Aorta (tissue), 5 donors: ENCODE measurements around the gene SUFU. TPM values are rescaled to one million over a fixed set of nuclear protein-coding genes. Genes with fewer than 3 reads are reported as not detected.

Source experiments
- ATAC-seq: fragments of 200-7000 bp; cut with Tn5 transposase; one replicate; pipeline ENCODE4 v1.9.1; 2022; ENCODE audit warnings: moderate library complexity; ENCODE audit not compliant: low FRiP score
- DNase-seq, 2 donors: peaks; one replicate each; pipeline ENCODE4 v3.0.0-alpha.2; 2020
- H3K27ac ChIP-seq, 2 donors: one replicate each; pipeline ENCODE4 v1.5.1; 2013; ENCODE audit warnings: low read length in 2 of 2, mild to moderate bottlenecking in 2 of 2, moderate library complexity in 2 of 2, control low read depth in 1 of 2, inconsistent platforms in 1 of 2, low read depth in 1 of 2
- H3K27me3 ChIP-seq, 2 donors: one replicate each; pipeline ENCODE4 v1.6.1; 2013; ENCODE audit warnings: control low read depth in 1 of 2, low read length in 1 of 2, mild to moderate bottlenecking in 1 of 2, moderate library complexity in 1 of 2; ENCODE audit not compliant: insufficient read depth in 2 of 2, control insufficient read depth in 1 of 2
- H3K36me3 ChIP-seq, 2 donors: one replicate each; pipeline ENCODE4 v1.6.1; 2013; ENCODE audit warnings: control low read depth in 1 of 2, low read length in 1 of 2, mild to moderate bottlenecking in 1 of 2; ENCODE audit not compliant: insufficient read depth in 2 of 2, control insufficient read depth in 1 of 2
- H3K4me1 ChIP-seq, 2 donors: one replicate each; pipeline ENCODE4 v1.6.1; 2013; ENCODE audit warnings: low read length in 2 of 2, control low read depth in 1 of 2, mild to moderate bottlenecking in 1 of 2, moderate library complexity in 1 of 2; ENCODE audit not compliant: insufficient read depth in 2 of 2, control insufficient read depth in 1 of 2
- H3K4me3 ChIP-seq, 2 donors: one replicate each; pipeline ENCODE4 v1.5.1; 2013; ENCODE audit warnings: low read length in 2 of 2, control low read depth in 1 of 2, mild to moderate bottlenecking in 1 of 2
- H3K9me3 ChIP-seq: one replicate; pipeline ENCODE4 v1.6.1; 2013; ENCODE audit warnings: mild to moderate bottlenecking, low read length; ENCODE audit not compliant: control insufficient read depth
- WGBS, 2 donors: extraction: QIAGEN DNeasy Blood & Tissue Kit; methylation state at CpG; one replicate each; pipeline ENCODE4 v1.1.7; 2013; 5-methylcytosine and 5-hydroxymethylcytosine counted together
- intact Hi-C, 2 donors: fragments of 100-400 bp; cut with DNase I; formaldehyde crosslinking; loops; one replicate each; pipeline versions ENCODE4 v1.14.2 to v1.15.0; 2022
- polyA plus RNA-seq, 2 donors: library from polyadenylated mRNA; stranded (reverse); fragments of 200-250 nt; gene quantifications; one replicate each; pipeline ENCODE4 v1.2.3, GENCODE V29; 2013
- total RNA-seq, 2 donors: library from RNA; stranded (reverse); fragmentation: NEBNext Ultra II Directional; extraction: Animal tissue kit (Norgen Biotek cat#: 25700); gene quantifications; one replicate each; pipeline ENCODE4 v1.2.1, GENCODE V29; 2021
- donor health status: healthy with polysubstance abuse.
- donor health status: Bipolar disorder and iron deficiency.
- donor health status: DM: no; HTN: no; CAD: no.
- donor health status: DM: no; HTN: no; CAD: no.
- donor health status: DM: yes; HTN: yes; CAD: no.

Gene SUFU
- total and polyA plus RNA-seq, 4 donors = 2.3 to 24.0 (median 7.9) TPM

DNA sequence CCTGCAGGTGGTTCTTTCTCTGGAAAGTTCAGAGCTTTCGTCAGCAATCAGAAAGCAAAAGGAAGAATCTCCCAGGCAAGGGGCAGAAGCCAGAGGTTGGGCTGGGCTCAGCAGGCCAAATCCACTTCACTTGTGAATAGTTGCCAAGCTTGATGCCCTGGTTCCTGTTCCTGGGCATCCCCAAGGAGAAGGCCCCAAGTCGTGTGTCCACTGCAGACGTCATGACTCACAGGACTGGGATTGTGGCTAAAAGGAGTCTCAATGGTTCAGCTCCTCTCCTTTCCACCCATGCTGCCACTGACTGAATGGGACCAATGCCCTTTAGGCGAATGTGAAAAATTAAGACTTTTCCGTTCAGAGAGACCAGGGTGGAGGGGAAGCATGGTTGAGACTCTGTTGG lies 101.9 kb downstream of the SUFU start:
- H3K4me1 ChIP-seq = no peaks in the 10 kb centered on the region
- H3K36me3 ChIP-seq = no peaks in the 10 kb centered on the region
- no peaks in the 10 kb centered on the region for H3K9me3 ChIP-seq
- H3K27ac ChIP-seq = no peak overlapping the region
- no peak overlapping the region for H3K4me3 ChIP-seq
- H3K27me3 ChIP-seq = no peaks in the 10 kb centered on the region
- intact Hi-C loops = no loop called here
- WGBS, 2 donors = 73% methylated on average over 5 of the region's 5 CpGs
- ATAC-seq (no peak), DNase-seq (peak in 1 of 2 donors; percentile 50)

GRCh38 chr10:102608487-102608886 lies 104.7 kb downstream of the SUFU start:
- ATAC-seq = no peak
- Histone ChIP-seq H3K4me1 (no peaks in the 10 kb centered on the region), H3K27ac (no peak overlapping the region), H3K4me3 (no peak overlapping the region), H3K36me3 (no peaks in the 10 kb centered on the region), H3K9me3 (no peaks in the 10 kb centered on the region), H3K27me3 (no peaks in the 10 kb centered on the region)
- WGBS, 2 donors = 71 to 78% methylated on average over 2 of the region's 2 CpGs
- DNase-seq = peak in 1 of 2 donors; percentile 25
- intact Hi-C loops = no loop called here

DNA sequence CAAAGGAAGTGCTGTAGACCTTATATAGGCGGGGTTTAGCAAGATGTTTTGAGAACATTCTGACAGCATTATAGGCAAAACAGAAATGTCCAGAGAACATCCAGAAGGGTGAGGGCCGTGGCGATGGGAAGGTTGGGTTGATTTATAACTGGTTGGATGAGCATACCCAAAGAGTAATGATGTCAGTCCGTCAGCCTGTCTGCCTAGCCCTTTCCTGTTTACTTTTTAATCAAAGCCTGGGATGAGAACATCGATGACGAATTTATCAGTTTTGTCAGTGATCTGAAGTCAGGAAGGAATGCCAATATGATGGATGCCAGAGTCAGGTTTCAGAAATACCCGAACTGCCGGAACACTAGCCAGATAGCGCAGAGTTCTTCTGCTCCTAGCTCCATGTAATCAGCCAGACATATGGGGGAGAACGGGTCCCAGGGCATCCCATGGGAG lies 106.7 kb downstream of the SUFU start:
- Histone ChIP-seq H3K4me1 (no peaks in the 10 kb centered on the region), H3K27ac (no peak overlapping the region), H3K36me3 (no peaks in the 10 kb centered on the region), H3K4me3 (no peak overlapping the region), H3K27me3 (no peaks in the 10 kb centered on the region), H3K9me3 (no peaks in the 10 kb centered on the region)
- WGBS, 2 donors = 79 to 84% methylated on average over 10 of the region's 10 CpGs
- intact Hi-C loops = no loop called here
- DNase-seq (peak in 1 of 2 donors; percentile 67), ATAC-seq (no peak)

GRCh38 chr10:102611514-102612087 lies 107.8 kb downstream of the SUFU start:
- Histone ChIP-seq H3K27ac (peak overlapping the region in 1 of 2 donors; percentile 22), H3K4me1 (no peaks in the 10 kb centered on the region), H3K4me3 (no peak overlapping the region), H3K27me3 (no peaks in the 10 kb centered on the region), H3K9me3 (no peaks in the 10 kb centered on the region), H3K36me3 (no peaks in the 10 kb centered on the region)
- intact Hi-C loops = no loop called here
- DNase-seq (peak in 1 of 2 donors; percentile 71), ATAC-seq (no peak)
- WGBS, 2 donors = 9 to 16% methylated on average over 4 of the region's 4 CpGs

- 89 to 93% methylated on average over 8 of the region's 8 CpGs for WGBS, 2 donors
- intact Hi-C loops = no loop called here
- Histone ChIP-seq H3K27me3 (no peaks in the 10 kb centered on the region), H3K4me1 (no peaks in the 10 kb centered on the region), H3K27ac (peak overlapping the region in 1 of 2 donors; percentile 75), H3K36me3 (no peaks in the 10 kb centered on the region), H3K9me3 (no peaks in the 10 kb centered on the region), H3K4me3 (no peak overlapping the region)
- no peak for DNase-seq
- no peak for ATAC-seq
Measured at GRCh38 chr10:102612964-102613275, 109.1 kb downstream of the SUFU start.

GRCh38 chr10:102613286-102613685 lies 109.5 kb downstream of the SUFU start:
- H3K36me3 ChIP-seq = no peaks in the 10 kb centered on the region
- H3K9me3 ChIP-seq = no peaks in the 10 kb centered on the region
- H3K27me3 ChIP-seq = no peaks in the 10 kb centered on the region
- intact Hi-C loops = no loop called here
- DNase-seq = peak in 1 of 2 donors; percentile 59
- H3K4me3 ChIP-seq = no peak overlapping the region
- no peak overlapping the region for H3K27ac ChIP-seq
- H3K4me1 ChIP-seq = no peaks in the 10 kb centered on the region
- ATAC-seq = no peak
- WGBS, 2 donors = 93 to 94% methylated on average over 7 of the region's 7 CpGs

DNA sequence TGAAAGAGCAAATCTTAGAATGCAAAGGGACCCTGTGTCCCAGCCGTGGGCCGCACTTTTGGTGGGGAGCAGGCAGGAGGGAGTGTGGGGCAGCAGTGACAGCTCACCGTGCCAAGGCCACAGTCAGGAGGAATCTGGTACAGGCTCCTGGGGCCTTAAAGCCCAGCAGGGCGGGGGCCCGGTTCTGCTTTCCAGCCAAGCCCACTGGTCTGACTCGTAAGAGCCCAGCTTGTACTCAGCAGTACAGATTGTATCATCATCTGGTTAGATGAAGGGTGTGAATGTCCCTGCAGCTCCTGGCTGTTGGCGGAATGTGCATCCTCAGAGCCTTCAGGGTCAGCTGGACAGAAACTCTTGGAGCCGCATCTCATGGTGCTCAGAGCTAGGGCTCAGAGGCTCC lies 110.0 kb downstream of the SUFU start:
- Histone ChIP-seq H3K27me3 (no peaks in the 10 kb centered on the region), H3K36me3 (no peaks in the 10 kb centered on the region), H3K4me3 (no peak overlapping the region), H3K4me1 (no peaks in the 10 kb centered on the region), H3K9me3 (no peaks in the 10 kb centered on the region), H3K27ac (no peak overlapping the region)
- no peak for ATAC-seq
- 62 to 79% methylated on average over 8 of the region's 8 CpGs for WGBS, 2 donors
- intact Hi-C loops = no loop called here
- peak in 1 of 2 donors; percentile 74 for DNase-seq

GRCh38 chr10:102614888-102615287 lies 111.1 kb downstream of the SUFU start:
- H3K36me3 ChIP-seq = no peaks in the 10 kb centered on the region
- H3K9me3 ChIP-seq = no peaks in the 10 kb centered on the region
- no peaks in the 10 kb centered on the region for H3K4me1 ChIP-seq
- H3K4me3 ChIP-seq = no peak overlapping the region
- WGBS, 2 donors = 97 to 100% methylated on average over 5 of the region's 5 CpGs
- no peak for ATAC-seq
- intact Hi-C loops = no loop called here
- DNase-seq = no peak
- H3K27me3 ChIP-seq = no peaks in the 10 kb centered on the region
- H3K27ac ChIP-seq = no peak overlapping the region

DNA sequence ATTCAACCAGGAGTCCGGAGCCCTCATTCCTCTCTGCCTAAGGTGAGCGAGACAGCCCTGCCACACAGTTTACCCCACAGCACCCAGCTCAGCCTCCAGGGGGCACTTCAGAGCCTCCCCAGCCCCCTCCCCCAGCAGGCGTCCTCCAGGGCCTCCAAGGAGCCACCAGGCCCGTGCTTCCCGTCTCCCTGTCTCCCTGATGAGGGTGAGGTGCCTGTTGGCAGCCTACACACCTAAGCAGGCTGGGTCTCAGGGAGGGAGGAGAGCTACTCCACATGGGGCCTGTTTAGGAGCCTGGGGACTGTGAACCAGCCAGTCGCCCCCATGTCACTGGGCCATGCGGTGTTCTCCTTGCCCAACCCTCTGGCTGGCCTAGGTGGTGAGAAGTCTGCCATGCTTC lies 111.6 kb downstream of the SUFU start:
- WGBS, 2 donors = 66 to 78% methylated on average over 7 of the region's 7 CpGs
- Histone ChIP-seq H3K4me1 (no peaks in the 10 kb centered on the region), H3K27ac (no peak overlapping the region), H3K9me3 (no peaks in the 10 kb centered on the region), H3K36me3 (no peaks in the 10 kb centered on the region), H3K27me3 (no peaks in the 10 kb centered on the region), H3K4me3 (no peak overlapping the region)
- DNase-seq (peak in 1 of 2 donors; percentile 68), ATAC-seq (no peak)
- intact Hi-C loops = no loop called here
